ENCODE measurements around the gene SVIL. TPM values are rescaled to one million over a fixed set of nuclear protein-coding genes. Genes with fewer than 3 reads are reported as not detected.

The SVIL gene
- total RNA-seq, 1 donor, result 36.9 TPM

GRCh38 chr10:29545122-29545521 lies 89.6 kb downstream of the SVIL start:
- Histone ChIP-seq H3K9me3 (ENCODE audit: low read depth, low read length) (no peaks in the 10 kb centered on the region), H3K36me3 (ENCODE audit: insufficient read depth, low read length) (no peaks in the 10 kb centered on the region), H3K4me1 (ENCODE audit: insufficient read depth, low read length) (no peaks in the 10 kb centered on the region), H3K27me3 (ENCODE audit: insufficient read depth, low read length) (no peaks in the 10 kb centered on the region), H4K20me1 (ENCODE audit: insufficient read depth, low read length) (no peaks in the 10 kb centered on the region), H3K27ac (ENCODE audit: low read depth, low read length) (no peak overlapping the region), H2AFZ (ENCODE audit: low read length) (no peak overlapping the region), H3K79me2 (ENCODE audit: insufficient read depth, low read length) (peaks cover 30% of the 10 kb centered on the region), H3K4me3 (ENCODE audit: insufficient read depth, low read length) (no peak overlapping the region), H3K4me2 (ENCODE audit: insufficient read depth, low read length) (no peak overlapping the region)
- no peak for DNase-seq (ENCODE audit: insufficient read length, low spot score, missing footprints)
- no peak for TF ChIP-seq CTCF (IDR thresholded peaks at IDR 0.05; ENCODE audit: extremely low read depth, low read depth, low read length)

- H3K27ac ChIP-seq (ENCODE audit: low read depth, low read length), result no peak overlapping the region
- no peaks in the 10 kb centered on the region for H3K4me1 ChIP-seq (ENCODE audit: insufficient read depth, low read length)
- H3K27me3 ChIP-seq (ENCODE audit: insufficient read depth, low read length), result no peaks in the 10 kb centered on the region
- H2AFZ ChIP-seq (ENCODE audit: low read length), result no peak overlapping the region
- no peaks in the 10 kb centered on the region for H4K20me1 ChIP-seq (ENCODE audit: insufficient read depth, low read length)
- H3K9me3 ChIP-seq (ENCODE audit: low read depth, low read length), result no peaks in the 10 kb centered on the region
- TF ChIP-seq CTCF (IDR thresholded peaks at IDR 0.05; ENCODE audit: extremely low read depth, low read depth, low read length), result no peak
- peaks cover under 1% of the 10 kb centered on the region for H3K36me3 ChIP-seq (ENCODE audit: insufficient read depth, low read length)
- no peak overlapping the region for H3K4me3 ChIP-seq (ENCODE audit: insufficient read depth, low read length)
- H3K79me2 ChIP-seq (ENCODE audit: insufficient read depth, low read length), result peaks cover 32% of the 10 kb centered on the region
- DNase-seq (ENCODE audit: insufficient read length, low spot score, missing footprints), result no peak
- no peak overlapping the region for H3K4me2 ChIP-seq (ENCODE audit: insufficient read depth, low read length)
Observed at GRCh38 chr10:29543715-29544114, 91.1 kb downstream of the SVIL start.

GRCh38 chr10:29542723-29543122 lies 92.0 kb downstream of the SVIL start:
- H3K4me3 ChIP-seq (ENCODE audit: insufficient read depth, low read length), result no peak overlapping the region
- H4K20me1 ChIP-seq (ENCODE audit: insufficient read depth, low read length), result no peaks in the 10 kb centered on the region
- H3K4me2 ChIP-seq (ENCODE audit: insufficient read depth, low read length), result no peak overlapping the region
- no peaks in the 10 kb centered on the region for H3K9me3 ChIP-seq (ENCODE audit: low read depth, low read length)
- no peaks in the 10 kb centered on the region for H3K27me3 ChIP-seq (ENCODE audit: insufficient read depth, low read length)
- H2AFZ ChIP-seq (ENCODE audit: low read length), result no peak overlapping the region
- no peak overlapping the region for H3K27ac ChIP-seq (ENCODE audit: low read depth, low read length)
- peaks cover 34% of the 10 kb centered on the region for H3K79me2 ChIP-seq (ENCODE audit: insufficient read depth, low read length)
- no peak for DNase-seq (ENCODE audit: insufficient read length, low spot score, missing footprints)
- no peaks in the 10 kb centered on the region for H3K4me1 ChIP-seq (ENCODE audit: insufficient read depth, low read length)
- TF ChIP-seq CTCF (IDR thresholded peaks at IDR 0.05; ENCODE audit: extremely low read depth, low read depth, low read length), result no peak
- H3K36me3 ChIP-seq (ENCODE audit: insufficient read depth, low read length), result peaks cover 4% of the 10 kb centered on the region

- no peak overlapping the region for H3K4me3 ChIP-seq (ENCODE audit: insufficient read depth, low read length)
- DNase-seq (ENCODE audit: insufficient read length, low spot score, missing footprints), result no peak
- H3K9me3 ChIP-seq (ENCODE audit: low read depth, low read length), result no peaks in the 10 kb centered on the region
- H3K4me2 ChIP-seq (ENCODE audit: insufficient read depth, low read length), result no peak overlapping the region
- H3K27ac ChIP-seq (ENCODE audit: low read depth, low read length), result no peak overlapping the region
- no peaks in the 10 kb centered on the region for H3K27me3 ChIP-seq (ENCODE audit: insufficient read depth, low read length)
- TF ChIP-seq CTCF (IDR thresholded peaks at IDR 0.05; ENCODE audit: extremely low read depth, low read depth, low read length), result no peak
- H4K20me1 ChIP-seq (ENCODE audit: insufficient read depth, low read length), result no peaks in the 10 kb centered on the region
- H3K79me2 ChIP-seq (ENCODE audit: insufficient read depth, low read length), result peaks cover 39% of the 10 kb centered on the region
- peaks cover 4% of the 10 kb centered on the region for H3K36me3 ChIP-seq (ENCODE audit: insufficient read depth, low read length)
- H2AFZ ChIP-seq (ENCODE audit: low read length), result no peak overlapping the region
- H3K4me1 ChIP-seq (ENCODE audit: insufficient read depth, low read length), result peaks cover 1% of the 10 kb centered on the region
Observed at GRCh38 chr10:29541422-29542210, 93.2 kb downstream of the SVIL start.
